K562 (cell line): ENCODE measurements around the gene CACNA2D2. TPM values are rescaled to one million over a fixed set of nuclear protein-coding genes. Genes with fewer than 3 reads are reported as not detected.
A peak's percentile ranks its signal among the peaks of the same experiment; 100 is the strongest.

Experiments
- ATAC-seq: fragments of 200-7000 bp; cut with Tn5 transposase; 3 replicates; pipeline ENCODE4 v1.9.1; 2020; ENCODE audit warnings: moderate library complexity
- BruUV-seq: library from RNA; stranded (reverse); fragments of 400-500 nt; replicated peaks from 2 replicates; lab custom pipeline; 2021; lab: Mats Ljungman, UMichigan
- CTCF ChIA-PET: fragments of 300-600 bp; formaldehyde crosslinking; extraction: SDS; loops from one replicate; lab custom pipeline; 2021; ENCODE audit warnings: low intra/inter-chr PET ratio; lab: Yijun Ruan, JAX
- POLR2A ChIA-PET: fragments of 300-600, 350-650 bp; sonication (Branson Sonifier 250); formaldehyde crosslinking; extraction: SDS; loops from one replicate; lab custom pipeline; 2021; ENCODE audit warnings: antibody characterized with exemption, inconsistent platforms; lab: Yijun Ruan, JAX
- DNase-seq, 4 experiments: peaks; one replicate each; pipeline versions ENCODE4 v3.0.0 to v3.0.0-alpha.2; 2011 to 2018; ENCODE audit warnings: low spot score in 3 of 4, mixed read lengths in 3 of 4; ENCODE audit errors: extremely low read depth in 1 of 4
- FAIRE-seq: peaks from 2 replicates; lab custom pipeline; 2011; peaks lifted over from hg19 to GRCh38; lab: Jason Lieb, UNC
- H2AFZ ChIP-seq: 2 replicates; pipeline ENCODE4 v1.6.0; 2011; ENCODE audit warnings: low read depth, low read length, control low read depth, inconsistent platforms
- H3K27ac ChIP-seq: fragments of 200-600 bp; 3 replicates; pipeline ENCODE4 v1.8.0; 2011; ENCODE audit warnings: low read depth, mild to moderate bottlenecking, control low read depth, inconsistent platforms, low read length, moderate library complexity, mixed read lengths; ENCODE audit errors: extremely low read depth
- H3K27me3 ChIP-seq, 2 experiments: fragments of 300-600 bp in 1 of 2; 2 replicates in 1 of 2; 3 replicates in 1 of 2; pipeline versions ENCODE4 v1.6.0 to v1.8.0; 2011; ENCODE audit warnings: inconsistent platforms in 2 of 2, low read length in 2 of 2, mild to moderate bottlenecking in 1 of 2, mixed read lengths in 1 of 2, moderate library complexity in 1 of 2; ENCODE audit not compliant: control insufficient read depth in 2 of 2, insufficient read depth in 2 of 2
- H3K36me3 ChIP-seq: fragments of 300-600 bp; 3 replicates; pipeline ENCODE4 v1.8.0; 2011; ENCODE audit warnings: mild to moderate bottlenecking, low read length, inconsistent platforms; ENCODE audit not compliant: control insufficient read depth, insufficient read depth
- H3K4me1 ChIP-seq, 2 experiments: fragments of 200-600 bp in 1 of 2; replicated peaks in 1 of 2; 2 replicates in 1 of 2; 3 replicates in 1 of 2; pipeline versions ENCODE4 v1.5.1 to v1.8.0; 2011; ENCODE audit warnings: inconsistent platforms in 2 of 2, low read length in 2 of 2, mild to moderate bottlenecking in 1 of 2, mixed read lengths in 1 of 2, moderate library complexity in 1 of 2; ENCODE audit not compliant: control insufficient read depth in 2 of 2, insufficient read depth in 2 of 2
- H3K4me2 ChIP-seq: 2 replicates; pipeline ENCODE4 v1.6.1; 2011; ENCODE audit warnings: low read length, control low read depth, inconsistent platforms, mixed read lengths; ENCODE audit not compliant: insufficient read depth
- H3K4me3 ChIP-seq: fragments of 200-600 bp; sonication (generic), shearing (Covaris generic); 2 replicates; pipeline ENCODE4 v1.5.1; 2016; ENCODE audit warnings: control low read depth, inconsistent platforms
- H3K79me2 ChIP-seq: fragments of 200-600 bp; 3 replicates; pipeline ENCODE4 v1.8.0; 2011; ENCODE audit warnings: low read length, inconsistent platforms; ENCODE audit not compliant: control insufficient read depth, insufficient read depth
- H3K9ac ChIP-seq, 2 experiments: 2 replicates each; pipeline versions ENCODE4 v1.6.0 to v1.6.1; 2011; ENCODE audit warnings: low read depth in 2 of 2, low read length in 2 of 2, control low read depth in 1 of 2, inconsistent platforms in 1 of 2, mild to moderate bottlenecking in 1 of 2, mixed read lengths in 1 of 2; ENCODE audit not compliant: insufficient read depth in 1 of 2
- H3K9me1 ChIP-seq: one replicate; pipeline ENCODE4 v1.6.0; 2011; ENCODE audit warnings: inconsistent platforms, mild to moderate bottlenecking, low read length, moderate library complexity; ENCODE audit not compliant: control insufficient read depth, insufficient read depth
- H3K9me3 ChIP-seq: replicated peaks from 2 replicates; pipeline ENCODE4 v1.5.1; 2011; ENCODE audit warnings: low read depth, low read length, inconsistent platforms; ENCODE audit not compliant: control insufficient read depth, insufficient read depth
- H4K20me1 ChIP-seq: replicated peaks from 2 replicates; pipeline ENCODE4 v1.6.1; 2011; ENCODE audit warnings: low read length, inconsistent platforms, mixed read lengths; ENCODE audit not compliant: control insufficient read depth, insufficient read depth
- BHLHE40 ChIP-seq: IDR thresholded peaks from 2 replicates; pipeline ENCODE4 v1.6.1; 2011; ENCODE audit warnings: low read length, improper control_type of control experiment
- CREM ChIP-seq: IDR thresholded peaks from 2 replicates; pipeline ENCODE4 v1.6.1; 2014; ENCODE audit warnings: antibody characterized with exemption, low read depth
- E2F6 ChIP-seq, 2 experiments: IDR thresholded peaks; 2 replicates each; pipeline ENCODE4 v1.6.1; 2011; ENCODE audit warnings: borderline replicate concordance in 1 of 2, control low read depth in 1 of 2, low read depth in 1 of 2, low read length in 1 of 2, mild to moderate bottlenecking in 1 of 2, mixed read lengths in 1 of 2, moderate library complexity in 1 of 2; ENCODE audit not compliant: insufficient read depth in 1 of 2, insufficient read length in 1 of 2, poor library complexity in 1 of 2, severe bottlenecking in 1 of 2; ENCODE audit errors: extremely low read depth in 1 of 2
- ELF1 ChIP-seq: fragments of 200-800 bp; sonication (Bioruptor generic); IDR thresholded peaks from 2 replicates; pipeline ENCODE4 v1.6.1; 2016; ENCODE audit warnings: missing genetic modification characterization, missing compliant biosample characterization
- HDAC6 ChIP-seq: IDR thresholded peaks from 2 replicates; pipeline ENCODE4 v1.6.1; 2012; ENCODE audit warnings: low read depth, mild to moderate bottlenecking, control low read depth, inconsistent platforms, low read length, moderate library complexity
- JUND ChIP-seq, 2 experiments: IDR thresholded peaks; 2 replicates in 1 of 2; 3 replicates in 1 of 2; pipeline ENCODE4 v1.6.1; 2011; ENCODE audit warnings: borderline replicate concordance in 2 of 2, low read depth in 2 of 2, low read length in 2 of 2, improper control_type of control experiment in 1 of 2, missing biosample characterization in 1 of 2, missing genetic modification characterization in 1 of 2, missing genetic modification reagents in 1 of 2
- KDM1A ChIP-seq, 2 experiments: fragments of 450-650 bp; IDR thresholded peaks; 2 replicates each; pipeline ENCODE4 v1.6.1; 2016; ENCODE audit warnings: mild to moderate bottlenecking in 2 of 2
- L3MBTL2 ChIP-seq: fragments of 450-650 bp; IDR thresholded peaks from 2 replicates; pipeline ENCODE4 v1.6.1; 2016; ENCODE audit warnings: mild to moderate bottlenecking, moderate library complexity
- MTA2 ChIP-seq: fragments of 450-650 bp; IDR thresholded peaks from 2 replicates; pipeline ENCODE4 v1.6.1; 2016; ENCODE audit warnings: low read depth
- PML ChIP-seq: IDR thresholded peaks from 2 replicates; pipeline ENCODE4 v1.6.1; 2012; ENCODE audit warnings: low read length, inconsistent platforms
- RBBP5 ChIP-seq: fragments of 200-600 bp; sonication (generic); IDR thresholded peaks from 2 replicates; pipeline ENCODE4 v1.6.1; 2012; ENCODE audit warnings: borderline replicate concordance, mild to moderate bottlenecking, low read length, control low read depth, inconsistent platforms; ENCODE audit not compliant: insufficient read depth, poor library complexity, severe bottlenecking
- ZNF592 ChIP-seq: fragments of 450-650 bp; IDR thresholded peaks from 2 replicates; pipeline ENCODE4 v1.6.1; 2017; ENCODE audit warnings: antibody characterized with exemption, mild to moderate bottlenecking
- WGBS: fragments of 100-300 bp; shearing (Covaris generic); methylation state at CpG from one replicate; pipeline ENCODE4 v1.1.6; 2016; ENCODE audit warnings: low coverage, mixed read lengths; ENCODE audit not compliant: insufficient coverage; ENCODE audit errors: missing lambda C conversion rate; 5-methylcytosine and 5-hydroxymethylcytosine counted together
- in situ Hi-C: fragments of 300-500 bp; cut with MboI; formaldehyde crosslinking; loops from 4 replicates; pipeline ENCODE4 v1.15.0; 2018; ENCODE audit warnings: inconsistent platforms, mixed read lengths
- intact Hi-C: fragments of 100-400 bp; cut with micrococcal nuclease; formaldehyde crosslinking; loops from 2 replicates; pipeline ENCODE4 v1.14.2; 2022
- polyA plus RNA-seq, 8 experiments: library from polyadenylated mRNA; depleted of rRNA in 4 of 8; stranded (reverse) in 5 of 8; unstranded in 3 of 8; fragments of >200 nt; fragmentation: Nextera tagmentation in 2 of 8; fragmentation: Illumina TruSeq in 1 of 8; extraction: Ambion mirVana in 2 of 8; extraction: Trizol in 1 of 8; gene quantifications; 2 replicates each; pipeline versions ENCODE4 v1.2.1 to v1.2.3, GENCODE V29; 2011 to 2014; ENCODE audit warnings: inconsistent platforms in 1 of 8, missing spikeins in 1 of 8
- total RNA-seq, 7 experiments: library from RNA; depleted of rRNA in 6 of 7; stranded (reverse); fragments of >200 nt in 6 of 7; fragmentation: Illumina TruSeq in 2 of 7; extraction: Trizol in 2 of 7; gene quantifications; 2 replicates each; pipeline versions ENCODE4 v1.2.1 to v1.2.3, GENCODE V29; 2011 to 2021; ENCODE audit warnings: low replicate concordance in 1 of 7
- TF ChIP-seq, protein P1 (sequence below): fragments of 450-650 bp; formaldehyde crosslinking; IDR thresholded peaks from 2 replicates; pipeline ENCODE4 v1.4.0; 2022; ENCODE audit warnings: missing genetic modification characterization

The CACNA2D2 gene
- total and polyA plus RNA-seq, 9 of the 15 experiments (the other 6 are each of a cell fraction or from before 2014, with no cell fraction given): 0.11 to 0.58 (median 0.36) TPM; not detected in 2

DNA sequence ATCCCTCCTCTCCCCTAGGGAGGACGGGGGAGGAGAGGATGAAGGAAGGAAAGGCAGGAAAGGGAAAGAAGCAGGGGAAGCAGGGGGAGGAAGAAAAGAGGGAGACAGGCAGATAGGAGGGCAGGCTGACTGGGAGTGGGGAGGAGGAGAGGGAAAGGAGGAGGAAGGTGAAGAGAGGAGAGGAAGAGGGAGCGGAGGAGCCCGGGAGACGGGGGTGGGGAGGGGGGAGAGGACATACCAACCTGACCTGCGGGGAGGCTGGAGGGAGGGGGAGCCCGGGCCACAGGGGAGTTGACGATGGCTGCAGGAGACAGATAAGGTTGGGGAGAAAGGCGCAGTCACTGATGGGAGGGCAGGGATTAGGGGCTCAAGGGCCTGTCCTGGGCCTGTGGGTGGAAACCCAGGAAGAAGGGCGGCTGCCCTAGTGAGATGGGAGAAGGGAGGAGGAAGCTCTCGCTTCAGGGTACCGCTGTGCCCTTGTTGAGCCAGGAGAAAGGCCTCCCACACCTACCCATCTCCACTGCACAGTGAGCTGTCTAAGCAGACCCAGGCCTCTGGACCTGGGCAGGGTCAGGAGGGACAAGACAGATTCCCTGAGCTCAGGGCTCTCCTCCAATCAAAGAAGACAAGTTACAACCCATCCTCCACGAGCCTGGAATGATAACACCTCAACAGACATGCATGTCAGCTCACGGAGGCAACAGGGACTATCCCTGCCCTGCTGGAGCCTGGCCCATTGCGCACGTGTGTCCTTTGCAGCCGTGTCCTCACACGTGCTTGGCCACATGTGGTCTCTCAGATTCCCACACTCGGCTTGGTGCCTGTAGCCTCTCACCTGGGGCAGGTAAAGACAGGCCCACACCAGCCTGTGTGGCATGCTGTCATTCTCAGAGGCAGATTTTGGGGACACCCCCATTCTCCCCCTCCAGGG lies 36.2 kb upstream of the CACNA2D2 start:
- peak; percentile 91 for FAIRE-seq
- peak; percentile 52; the same call in 1 of the 2 replicates for TF ChIP-seq JUND (IDR thresholded peaks at IDR 0.05; ENCODE audit: borderline replicate concordance, low read depth, low read length)
- TF ChIP-seq JUND (tag; IDR thresholded peaks at IDR 0.05; ENCODE audit: borderline replicate concordance, low read depth, low read length): no peak
- TF ChIP-seq MTA2: peak; percentile 86
- peak; percentile 74 for TF ChIP-seq PML
- TF ChIP-seq, protein P1, sequence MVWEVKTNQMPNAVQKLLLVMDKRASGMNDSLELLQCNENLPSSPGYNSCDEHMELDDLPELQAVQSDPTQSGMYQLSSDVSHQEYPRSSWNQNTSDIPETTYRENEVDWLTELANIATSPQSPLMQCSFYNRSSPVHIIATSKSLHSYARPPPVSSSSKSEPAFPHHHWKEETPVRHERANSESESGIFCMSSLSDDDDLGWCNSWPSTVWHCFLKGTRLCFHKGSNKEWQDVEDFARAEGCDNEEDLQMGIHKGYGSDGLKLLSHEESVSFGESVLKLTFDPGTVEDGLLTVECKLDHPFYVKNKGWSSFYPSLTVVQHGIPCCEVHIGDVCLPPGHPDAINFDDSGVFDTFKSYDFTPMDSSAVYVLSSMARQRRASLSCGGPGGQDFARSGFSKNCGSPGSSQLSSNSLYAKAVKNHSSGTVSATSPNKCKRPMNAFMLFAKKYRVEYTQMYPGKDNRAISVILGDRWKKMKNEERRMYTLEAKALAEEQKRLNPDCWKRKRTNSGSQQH (CRISPR knock-in tag): 0 out of 2 replicates have a peak, but pooled peaks have one; percentile 11
- peak; percentile 93 for TF ChIP-seq BHLHE40
- TF ChIP-seq L3MBTL2: peak; percentile 84
- peak; percentile 82 to 92 for TF ChIP-seq E2F6 (IDR thresholded peaks at IDR 0.05; ENCODE audit: borderline replicate concordance in 1 of 2, extremely low read depth in 1 of 2, insufficient read depth in 1 of 2, insufficient read length in 1 of 2, low read depth in 1 of 2, low read length in 1 of 2, poor library complexity in 1 of 2, severe bottlenecking in 1 of 2)
- TF ChIP-seq CREM: peak; percentile 66
- peak; percentile 37 for TF ChIP-seq RBBP5
- peak; percentile 83 to 94 for TF ChIP-seq KDM1A (IDR thresholded peaks at IDR 0.05)
- no peak for TF ChIP-seq HDAC6
- TF ChIP-seq ELF1 (tag): peak; percentile 57
- peak; percentile 84 for TF ChIP-seq ZNF592

More for the DNA sequence above, 36.2 kb upstream of the CACNA2D2 start:
- intact Hi-C loops: loop anchor here (5.0 kb wide), 3 partner anchors 102 to 192 kb away; partner anchors contain the start of gene ZMYND10
- in situ Hi-C loops: no loop called here
- no peaks in the 10 kb centered on the region for H3K79me2 ChIP-seq
- H2AFZ ChIP-seq: peak overlapping the region; percentile 82
- no peaks in the 10 kb centered on the region for H3K36me3 ChIP-seq
- ChIA-PET POLR2A (interaction anchor here (0.7 kb wide), 1 partner anchor 33 kb away, joined by 4 read pairs; no protein-coding TSS in a partner anchor), CTCF (no interaction called here)
- BruUV-seq: no TSS peak
- H3K9me1 ChIP-seq: no peaks in the 10 kb centered on the region
- peak overlapping the region; percentile 80 for H3K27ac ChIP-seq
- H3K27me3 ChIP-seq: no peaks in the 10 kb centered on the region
- DNase-seq (peak; percentile 94 to 96 (median 95)), ATAC-seq (peak; percentile 91)
- WGBS: 8% methylated on average over 7 of the region's 18 CpGs
- no peaks in the 10 kb centered on the region for H4K20me1 ChIP-seq
- H3K4me1 ChIP-seq: peaks cover 34 to 58% of the 10 kb centered on the region in 2 experiments
- no peak overlapping the region for H3K4me3 ChIP-seq
- peak overlapping the region; percentile 69 for H3K4me2 ChIP-seq
- no peaks in the 10 kb centered on the region for H3K9me3 ChIP-seq
- H3K9ac ChIP-seq: peak overlapping the region; percentile 30 to 46
